Measurements from ENCODE around the gene CFH. TPM values are rescaled to one million over a fixed set of nuclear protein-coding genes. Genes with fewer than 3 reads are reported as not detected.
"Not testable (repeated sequence)": the region's sequence is repeated elsewhere in the genome, so short reads cannot be mapped to it uniquely, and the experiment has no call there.

Gene CFH
- total RNA-seq, 1 donor from 2014 or later = not detected

DNA sequence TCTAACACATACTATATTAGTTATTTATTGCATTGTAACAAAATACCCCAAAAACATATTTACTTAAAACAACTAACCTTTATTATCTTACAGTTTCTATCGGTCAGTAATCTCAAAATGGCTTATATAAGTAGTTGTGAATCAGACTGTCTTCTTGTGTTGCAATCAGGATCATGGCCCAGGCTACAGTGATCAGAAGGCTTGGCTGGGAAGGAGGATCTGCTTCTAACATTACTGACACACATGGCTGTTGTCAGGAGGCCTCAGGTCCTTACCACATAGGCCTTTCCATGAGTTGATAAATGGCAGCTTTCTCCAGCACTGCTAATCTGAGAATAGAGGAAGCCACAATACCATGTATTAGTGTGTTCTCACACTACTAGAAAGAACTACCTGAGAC lies 33.7 kb downstream of the CFH start:
- Mint-ChIP-seq H3K9me3 (ENCODE audit: low read depth) (no peaks in the 10 kb centered on the region), H3K4me1 (ENCODE audit: low read depth) (no peaks in the 10 kb centered on the region), H3K36me3 (ENCODE audit: insufficient read depth) (no peaks in the 10 kb centered on the region), H3K27ac (no peak overlapping the region), H3K4me3 (ENCODE audit: low read depth) (no peak overlapping the region), H3K27me3 (no peaks in the 10 kb centered on the region)
- TF ChIP-seq, protein P1, sequence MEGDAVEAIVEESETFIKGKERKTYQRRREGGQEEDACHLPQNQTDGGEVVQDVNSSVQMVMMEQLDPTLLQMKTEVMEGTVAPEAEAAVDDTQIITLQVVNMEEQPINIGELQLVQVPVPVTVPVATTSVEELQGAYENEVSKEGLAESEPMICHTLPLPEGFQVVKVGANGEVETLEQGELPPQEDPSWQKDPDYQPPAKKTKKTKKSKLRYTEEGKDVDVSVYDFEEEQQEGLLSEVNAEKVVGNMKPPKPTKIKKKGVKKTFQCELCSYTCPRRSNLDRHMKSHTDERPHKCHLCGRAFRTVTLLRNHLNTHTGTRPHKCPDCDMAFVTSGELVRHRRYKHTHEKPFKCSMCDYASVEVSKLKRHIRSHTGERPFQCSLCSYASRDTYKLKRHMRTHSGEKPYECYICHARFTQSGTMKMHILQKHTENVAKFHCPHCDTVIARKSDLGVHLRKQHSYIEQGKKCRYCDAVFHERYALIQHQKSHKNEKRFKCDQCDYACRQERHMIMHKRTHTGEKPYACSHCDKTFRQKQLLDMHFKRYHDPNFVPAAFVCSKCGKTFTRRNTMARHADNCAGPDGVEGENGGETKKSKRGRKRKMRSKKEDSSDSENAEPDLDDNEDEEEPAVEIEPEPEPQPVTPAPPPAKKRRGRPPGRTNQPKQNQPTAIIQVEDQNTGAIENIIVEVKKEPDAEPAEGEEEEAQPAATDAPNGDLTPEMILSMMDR (IDR thresholded peaks at IDR 0.05; ENCODE audit: unreplicated experiment) = no peak
- no peak for DNase-seq (ENCODE audit: low spot score, unreplicated experiment)

DNA sequence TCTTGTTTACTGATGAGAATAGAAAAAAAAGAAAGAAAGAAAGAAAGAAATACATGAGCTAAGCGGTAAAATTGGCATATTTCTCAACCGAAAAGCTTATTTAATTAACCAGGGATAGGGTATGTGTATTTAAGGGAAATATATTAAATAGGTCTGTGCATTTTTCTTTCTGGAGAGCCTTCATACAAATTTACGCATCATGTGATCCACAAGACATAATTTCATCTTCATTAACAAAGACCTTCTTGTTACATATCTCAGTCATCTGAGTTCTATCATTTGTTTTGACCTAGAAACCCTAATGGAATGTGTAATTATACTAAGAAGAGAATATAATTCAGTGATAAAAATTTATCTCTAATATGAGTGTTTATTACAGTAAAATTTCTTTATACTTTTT lies 37.2 kb downstream of the CFH start:
- Mint-ChIP-seq H3K4me1 (ENCODE audit: low read depth) (no peaks in the 10 kb centered on the region), H3K27ac (no peak overlapping the region), H3K9me3 (ENCODE audit: low read depth) (peaks cover under 1% of the 10 kb centered on the region), H3K4me3 (ENCODE audit: low read depth) (no peak overlapping the region), H3K36me3 (ENCODE audit: insufficient read depth) (no peaks in the 10 kb centered on the region), H3K27me3 (no peaks in the 10 kb centered on the region)
- TF ChIP-seq, protein P1 (IDR thresholded peaks at IDR 0.05; ENCODE audit: unreplicated experiment) = no peak
- no peak for DNase-seq (ENCODE audit: low spot score, unreplicated experiment)

GRCh38 chr1:196690582-196690981 lies 38.7 kb downstream of the CFH start:
- H3K4me3 Mint-ChIP-seq (ENCODE audit: low read depth) = no peak overlapping the region
- TF ChIP-seq, protein P1 (IDR thresholded peaks at IDR 0.05; ENCODE audit: unreplicated experiment) = no peak
- H3K27ac Mint-ChIP-seq = peak overlapping the region; percentile 9
- H3K36me3 Mint-ChIP-seq (ENCODE audit: insufficient read depth) = no peaks in the 10 kb centered on the region
- DNase-seq (ENCODE audit: low spot score, unreplicated experiment) = no peak
- H3K4me1 Mint-ChIP-seq (ENCODE audit: low read depth) = no peaks in the 10 kb centered on the region
- H3K9me3 Mint-ChIP-seq (ENCODE audit: low read depth) = peaks cover 2% of the 10 kb centered on the region
- no peaks in the 10 kb centered on the region for H3K27me3 Mint-ChIP-seq

GRCh38 chr1:196698993-196699392 lies 47.1 kb downstream of the CFH start:
- Mint-ChIP-seq H3K4me1 (ENCODE audit: low read depth) (no peaks in the 10 kb centered on the region), H3K36me3 (ENCODE audit: insufficient read depth) (no peaks in the 10 kb centered on the region), H3K4me3 (ENCODE audit: low read depth) (no peak overlapping the region), H3K27me3 (no peaks in the 10 kb centered on the region), H3K9me3 (ENCODE audit: low read depth) (peaks cover 11% of the 10 kb centered on the region), H3K27ac (no peak overlapping the region)
- no peak for DNase-seq (ENCODE audit: low spot score, unreplicated experiment)
- TF ChIP-seq, protein P1 (IDR thresholded peaks at IDR 0.05; ENCODE audit: unreplicated experiment) = no peak

- H3K27me3 Mint-ChIP-seq = no peaks in the 10 kb centered on the region
- TF ChIP-seq, protein P1 (IDR thresholded peaks at IDR 0.05; ENCODE audit: unreplicated experiment) = no peak
- H3K27ac Mint-ChIP-seq = no peak overlapping the region
- no peaks in the 10 kb centered on the region for H3K36me3 Mint-ChIP-seq (ENCODE audit: insufficient read depth)
- H3K4me3 Mint-ChIP-seq (ENCODE audit: low read depth) = no peak overlapping the region
- peaks cover 5% of the 10 kb centered on the region for H3K9me3 Mint-ChIP-seq (ENCODE audit: low read depth)
- no peak for DNase-seq (ENCODE audit: low spot score, unreplicated experiment)
- no peaks in the 10 kb centered on the region for H3K4me1 Mint-ChIP-seq (ENCODE audit: low read depth)
Measured at GRCh38 chr1:196701144-196701543, 49.3 kb downstream of the CFH start.

- not testable (repeated sequence) for H3K36me3 Mint-ChIP-seq (ENCODE audit: insufficient read depth); DNase-seq (ENCODE audit: low spot score, unreplicated experiment); H3K27ac Mint-ChIP-seq; H3K27me3 Mint-ChIP-seq; H3K4me3 Mint-ChIP-seq (ENCODE audit: low read depth); H3K4me1 Mint-ChIP-seq (ENCODE audit: low read depth); H3K9me3 Mint-ChIP-seq (ENCODE audit: low read depth)
Measured at GRCh38 chr1:196709892-196710291, 58.0 kb downstream of the CFH start.

All from progenitor cell of endocrine pancreas (in vitro differentiated cells).